Stimulated activated CD8-positive, alpha-beta memory T cell treated with anti-CD3 and anti-CD28 coated beads, Interleukin-15, amount 100 ng/mL, for 1 hour (primary cell): ENCODE data around the gene EDIL3.

ENCODE experiments used
- DNase-seq: peaks from one replicate; pipeline ENCODE4 v3.0.0-alpha.2; 2020; ENCODE audit warnings: low read depth

Gene EDIL3

GRCh38 chr5:83900306-83900705 lies 484.4 kb downstream of the EDIL3 start:
- no peak for DNase-seq

- no peak for DNase-seq
Observed at GRCh38 chr5:83899326-83899970, 485.2 kb downstream of the EDIL3 start.

- no peak for DNase-seq
Observed at GRCh38 chr5:83895860-83896259, 488.8 kb downstream of the EDIL3 start.

GRCh38 chr5:83891261-83891660 lies 493.4 kb downstream of the EDIL3 start:
- no peak for DNase-seq
